GM12892 (cell line): ENCODE results near the gene EARS2.

Experiments used
- POLR2A ChIP-seq: IDR thresholded peaks from 2 replicates; pipeline ENCODE4 v1.6.1; 2011; ENCODE audit warnings: low read depth, low read length, control low read depth
- POLR2AphosphoS5 ChIP-seq: IDR thresholded peaks from 2 replicates; pipeline ENCODE4 v1.6.1; 2011; ENCODE audit warnings: low read depth, low read length, control low read depth

DNA sequence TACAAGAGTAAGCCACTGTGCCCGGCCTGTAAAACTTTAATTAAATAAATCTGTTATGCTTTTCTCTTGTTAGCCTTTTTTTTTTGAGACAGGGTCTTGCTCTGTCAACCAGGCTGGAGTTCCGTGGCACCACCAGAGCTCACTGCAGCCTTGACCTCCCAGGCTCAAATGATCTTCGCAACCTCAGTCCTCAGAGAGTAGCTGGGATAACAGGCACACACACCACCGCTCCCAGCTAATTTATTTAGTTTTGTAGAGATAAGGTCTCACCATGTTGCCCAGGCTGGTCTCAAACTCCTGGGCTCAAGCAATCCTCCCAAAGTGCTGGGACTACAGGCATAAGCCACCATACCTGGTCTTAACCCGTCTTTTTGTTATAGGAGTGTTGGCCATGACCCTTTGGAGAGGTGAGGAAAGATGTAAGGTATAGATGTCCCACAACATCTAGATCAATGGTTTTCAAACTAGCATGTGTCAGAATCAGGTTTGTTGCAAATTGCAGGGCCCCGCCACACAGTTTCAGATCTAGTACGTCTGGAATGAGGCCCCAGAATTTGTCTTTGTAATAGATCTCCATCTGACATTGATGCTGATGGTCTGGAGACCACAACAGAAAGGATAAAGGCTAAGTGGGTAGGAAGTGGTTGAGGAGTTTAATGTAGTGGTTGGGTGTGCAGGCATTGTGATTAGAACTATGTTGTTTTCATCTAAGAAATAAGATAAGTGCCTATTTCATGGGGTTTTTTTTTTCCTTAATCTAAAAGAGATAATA lies 42.6 kb downstream of the EARS2 start:
- no peak for TF ChIP-seq POLR2A
- no peak for TF ChIP-seq POLR2AphosphoS5
